Measurements from ENCODE around the gene STK39. TPM values are rescaled to one million over a fixed set of nuclear protein-coding genes. Genes with fewer than 3 reads are reported as not detected.

STK39 gene
- total and polyA plus RNA-seq, 9 of the 15 experiments (the other 6 are each of a cell fraction or from before 2014, with no cell fraction given) = 0.19 to 0.76 (median 0.51) TPM

DNA sequence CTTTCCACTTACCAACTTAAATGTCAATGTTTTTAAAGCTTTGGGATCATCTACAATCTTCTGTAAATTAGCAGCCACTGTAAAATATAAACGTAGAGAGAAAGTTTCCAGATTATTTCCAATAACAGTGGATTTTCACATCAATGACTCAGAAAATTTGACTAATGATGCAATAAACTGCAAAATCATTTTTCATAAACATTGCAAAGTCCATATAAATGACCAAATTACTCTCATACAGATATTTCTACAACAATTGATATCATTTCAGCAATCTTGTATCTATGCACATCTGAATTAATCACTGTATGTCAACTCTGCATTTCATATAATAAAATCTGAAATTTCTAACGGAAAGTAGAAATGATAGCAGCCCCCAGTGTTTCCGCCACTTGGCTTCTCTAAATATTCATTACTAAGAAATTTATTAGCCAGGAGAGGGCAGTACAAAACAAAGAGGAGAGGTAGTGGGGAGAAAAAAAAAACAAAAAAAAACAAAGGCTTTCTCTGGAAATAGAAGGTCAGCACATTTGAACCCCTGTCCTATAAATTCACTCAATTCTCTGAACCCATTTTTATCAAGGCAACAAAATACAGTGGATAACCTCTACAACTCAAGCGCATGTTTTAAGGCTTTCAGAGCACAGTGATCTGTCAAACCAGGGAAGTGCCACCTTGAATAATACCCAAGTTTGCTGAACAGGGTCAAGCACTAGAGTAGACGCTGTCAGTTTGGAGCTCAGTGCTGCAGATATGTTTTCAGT lies 282.6 kb downstream of the STK39 start (continued):
- TF ChIP-seq, protein P1, sequence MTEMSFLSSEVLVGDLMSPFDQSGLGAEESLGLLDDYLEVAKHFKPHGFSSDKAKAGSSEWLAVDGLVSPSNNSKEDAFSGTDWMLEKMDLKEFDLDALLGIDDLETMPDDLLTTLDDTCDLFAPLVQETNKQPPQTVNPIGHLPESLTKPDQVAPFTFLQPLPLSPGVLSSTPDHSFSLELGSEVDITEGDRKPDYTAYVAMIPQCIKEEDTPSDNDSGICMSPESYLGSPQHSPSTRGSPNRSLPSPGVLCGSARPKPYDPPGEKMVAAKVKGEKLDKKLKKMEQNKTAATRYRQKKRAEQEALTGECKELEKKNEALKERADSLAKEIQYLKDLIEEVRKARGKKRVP (CRISPR knock-in tag; IDR thresholded peaks at IDR 0.05) = 0 out of 2 replicates have a peak, but pooled peaks have one; percentile 39
- peak; percentile 71 for TF ChIP-seq C11orf30 (IDR thresholded peaks at IDR 0.05; ENCODE audit: low read depth)
- TF ChIP-seq POLR3G (IDR thresholded peaks at IDR 0.05; ENCODE audit: extremely low read depth, insufficient read length, insufficient replicate concordance) = no peak
- TF ChIP-seq ZNF24 (IDR thresholded peaks at IDR 0.05) = no peak
- TF ChIP-seq, protein P2, sequence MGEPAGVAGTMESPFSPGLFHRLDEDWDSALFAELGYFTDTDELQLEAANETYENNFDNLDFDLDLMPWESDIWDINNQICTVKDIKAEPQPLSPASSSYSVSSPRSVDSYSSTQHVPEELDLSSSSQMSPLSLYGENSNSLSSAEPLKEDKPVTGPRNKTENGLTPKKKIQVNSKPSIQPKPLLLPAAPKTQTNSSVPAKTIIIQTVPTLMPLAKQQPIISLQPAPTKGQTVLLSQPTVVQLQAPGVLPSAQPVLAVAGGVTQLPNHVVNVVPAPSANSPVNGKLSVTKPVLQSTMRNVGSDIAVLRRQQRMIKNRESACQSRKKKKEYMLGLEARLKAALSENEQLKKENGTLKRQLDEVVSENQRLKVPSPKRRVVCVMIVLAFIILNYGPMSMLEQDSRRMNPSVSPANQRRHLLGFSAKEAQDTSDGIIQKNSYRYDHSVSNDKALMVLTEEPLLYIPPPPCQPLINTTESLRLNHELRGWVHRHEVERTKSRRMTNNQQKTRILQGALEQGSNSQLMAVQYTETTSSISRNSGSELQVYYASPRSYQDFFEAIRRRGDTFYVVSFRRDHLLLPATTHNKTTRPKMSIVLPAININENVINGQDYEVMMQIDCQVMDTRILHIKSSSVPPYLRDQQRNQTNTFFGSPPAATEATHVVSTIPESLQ (CRISPR knock-in tag; IDR thresholded peaks at IDR 0.05) = no peak
- TF ChIP-seq EP300 (IDR thresholded peaks at IDR 0.05; ENCODE audit: low read length) = no peak; the same call in 1 of the 2 replicates
- peak; percentile 85 for TF ChIP-seq DACH1 (IDR thresholded peaks at IDR 0.05; ENCODE audit: partially characterized antibody)
- TF ChIP-seq ZBTB33 (CRISPR knock-in tag; IDR thresholded peaks at IDR 0.05) = 0 out of 2 replicates have a peak, but pooled peaks have one; percentile 46
- TF ChIP-seq ATF7 (IDR thresholded peaks at IDR 0.05) = peak; percentile 65; the same call in 1 of the 2 replicates

Measured in K562 (cell line).